HG03280 (cell line): ENCODE measurements around the gene KRTAP4-7.
"Not testable (repeated sequence)": the region's sequence is repeated elsewhere in the genome, so short reads cannot be mapped to it uniquely, and the experiment has no call there.

Source experiments
- ATAC-seq: cut with Tn5 transposase; IDR thresholded peaks from one replicate; pipeline ENCODE4 v1.9.1; 2021; ENCODE audit warnings: mild to moderate bottlenecking, moderate library complexity; ENCODE audit not compliant: unreplicated experiment

Gene KRTAP4-7

GRCh38 chr17:41065016-41065689 is 18.8 kb upstream of the KRTAP4-7 start:
- not testable (repeated sequence) for ATAC-seq

GRCh38 chr17:41065829-41066624 is 17.9 kb upstream of the KRTAP4-7 start, which contains the start of gene KRTAP2-4:
Gene KRTAP2-4 (minus strand): TSS chr17:41065879. CDS start chr17:41065845, 34 bp downstream.
- no peak for ATAC-seq

GRCh38 chr17:41067281-41067680 is 16.7 kb upstream of the KRTAP4-7 start:
- ATAC-seq = no peak

GRCh38 chr17:41069031-41069430 is 14.9 kb upstream of the KRTAP4-7 start:
- no peak for ATAC-seq

- no peak for ATAC-seq
These were observed 12.2 kb upstream of the KRTAP4-7 start for GRCh38 chr17:41071606-41072360.

- no peak for ATAC-seq
These were observed 10.3 kb upstream of the KRTAP4-7 start for GRCh38 chr17:41073676-41074075.

GRCh38 chr17:41076788-41077187 is 7.2 kb upstream of the KRTAP4-7 start:
- no peak for ATAC-seq

- ATAC-seq = no peak
These were observed 1.3 kb upstream of the KRTAP4-7 start for GRCh38 chr17:41082626-41083025.

- not testable (repeated sequence) for ATAC-seq
These were observed 523 bp upstream of the KRTAP4-7 start for GRCh38 chr17:41083427-41083826.

- ATAC-seq = not testable (repeated sequence)
These were observed 4.9 kb downstream of the KRTAP4-7 start for GRCh38 chr17:41088760-41089352.

GRCh38 chr17:41096055-41096454 is 12.1 kb downstream of the KRTAP4-7 start:
- no peak for ATAC-seq

- no peak for ATAC-seq
These were observed 14.1 kb downstream of the KRTAP4-7 start, which contains the start of gene KRTAP4-8 for GRCh38 chr17:41098042-41098441. Gene KRTAP4-8 (minus strand): TSS chr17:41098142. CDS start chr17:41098084, 58 bp downstream.

- ATAC-seq = no peak
These were observed 14.5 kb downstream of the KRTAP4-7 start for GRCh38 chr17:41098481-41098880.

GRCh38 chr17:41099682-41100480 is 15.9 kb downstream of the KRTAP4-7 start:
- ATAC-seq = not testable (repeated sequence)

- no peak for ATAC-seq
These were observed 17.8 kb downstream of the KRTAP4-7 start, which contains the start of gene KRTAP4-16 for GRCh38 chr17:41101586-41102259. Gene KRTAP4-16 (minus strand): TSS chr17:41102209. CDS start chr17:41102209, 0 bp downstream.

GRCh38 chr17:41103896-41104295 is 19.9 kb downstream of the KRTAP4-7 start:
- ATAC-seq = no peak

GRCh38 chr17:41104386-41105038 is 20.6 kb downstream of the KRTAP4-7 start:
- ATAC-seq = not testable (repeated sequence)

GRCh38 chr17:41105347-41105746 is 21.4 kb downstream of the KRTAP4-7 start, which contains the start of gene KRTAP4-9:
Gene KRTAP4-9 (plus strand): TSS chr17:41105389. CDS start chr17:41105389, 0 bp downstream.
- not testable (repeated sequence) for ATAC-seq
